M059J (cell line): ENCODE results near the gene DNASE1L1. TPM values are rescaled to one million over a fixed set of nuclear protein-coding genes. Genes with fewer than 3 reads are reported as not detected.

Experiments
- DNase-seq: peaks from one replicate; pipeline ENCODE4 v3.0.0-alpha.2; 2012; ENCODE audit warnings: low read depth
- total RNA-seq: library from RNA; depleted of rRNA; stranded (reverse); fragments of >200 nt; shearing (Covaris generic); gene quantifications from 2 replicates; pipeline ENCODE4 v1.2.3, GENCODE V29; 2014

The DNASE1L1 gene
- total RNA-seq, 1 experiment from 2014 or later = 65.3 TPM

DNA sequence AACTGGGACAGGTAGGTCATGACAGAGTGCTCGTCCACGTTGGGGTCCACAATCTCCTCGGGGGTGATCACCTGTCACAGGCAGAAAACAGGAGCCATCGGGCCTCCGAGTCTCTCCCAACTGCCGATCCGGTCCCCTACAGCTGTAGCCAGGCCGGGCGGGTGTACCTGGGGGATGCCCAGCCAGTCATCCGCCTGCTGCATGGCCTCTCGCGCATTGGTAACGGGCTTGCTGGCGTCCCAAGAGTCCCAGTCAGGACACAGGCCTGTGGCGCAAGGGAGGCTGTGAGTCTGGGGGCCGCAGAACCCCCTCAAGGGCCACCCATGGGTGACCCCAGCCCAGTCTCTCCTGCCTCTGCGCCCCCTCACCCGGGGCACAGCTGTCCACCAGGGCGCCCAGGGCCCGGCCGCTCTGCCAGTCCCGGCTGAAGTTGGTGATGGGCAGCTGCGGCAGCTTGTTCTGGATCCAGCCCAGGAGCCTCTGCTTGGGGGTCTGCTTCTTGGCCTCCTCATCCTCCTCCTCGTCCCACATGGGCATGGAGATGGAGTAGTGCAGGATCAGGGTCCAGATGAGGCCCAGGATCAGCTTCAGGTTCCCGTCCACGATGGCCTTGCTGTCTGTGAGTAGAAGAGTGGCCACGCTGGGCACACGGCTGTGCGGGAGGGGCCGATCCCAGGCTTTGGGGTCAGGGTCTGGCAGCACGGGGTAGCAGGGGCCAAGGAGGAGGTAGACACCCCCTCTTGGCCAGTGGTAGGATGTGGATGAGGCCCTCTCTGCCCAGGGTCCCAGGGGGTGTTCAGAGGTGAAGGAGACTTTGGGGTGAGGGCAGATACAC, 41.4 kb downstream of the DNASE1L1 start:
- DNase-seq = no peak

DNA sequence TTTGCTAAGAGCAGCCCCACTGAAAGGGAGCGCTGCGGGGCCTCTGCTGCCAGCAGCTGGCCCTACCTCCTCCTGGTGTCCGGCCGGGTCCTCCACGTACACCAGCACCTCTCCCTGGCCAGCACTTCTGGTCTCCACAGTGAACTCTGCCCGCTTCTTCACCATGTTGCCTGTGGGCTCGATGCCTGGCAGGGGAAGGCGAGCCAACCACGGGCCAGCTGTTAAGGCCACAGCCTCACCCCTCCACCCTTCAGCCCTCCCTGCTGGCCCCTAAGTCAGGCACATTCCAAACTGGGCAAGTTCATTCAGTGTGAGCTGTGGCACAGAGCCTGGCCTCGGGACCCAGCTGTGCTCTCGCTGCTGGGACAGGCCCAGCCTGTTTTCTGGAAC, 42.4 kb downstream of the DNASE1L1 start:
- DNase-seq = no peak

DNA sequence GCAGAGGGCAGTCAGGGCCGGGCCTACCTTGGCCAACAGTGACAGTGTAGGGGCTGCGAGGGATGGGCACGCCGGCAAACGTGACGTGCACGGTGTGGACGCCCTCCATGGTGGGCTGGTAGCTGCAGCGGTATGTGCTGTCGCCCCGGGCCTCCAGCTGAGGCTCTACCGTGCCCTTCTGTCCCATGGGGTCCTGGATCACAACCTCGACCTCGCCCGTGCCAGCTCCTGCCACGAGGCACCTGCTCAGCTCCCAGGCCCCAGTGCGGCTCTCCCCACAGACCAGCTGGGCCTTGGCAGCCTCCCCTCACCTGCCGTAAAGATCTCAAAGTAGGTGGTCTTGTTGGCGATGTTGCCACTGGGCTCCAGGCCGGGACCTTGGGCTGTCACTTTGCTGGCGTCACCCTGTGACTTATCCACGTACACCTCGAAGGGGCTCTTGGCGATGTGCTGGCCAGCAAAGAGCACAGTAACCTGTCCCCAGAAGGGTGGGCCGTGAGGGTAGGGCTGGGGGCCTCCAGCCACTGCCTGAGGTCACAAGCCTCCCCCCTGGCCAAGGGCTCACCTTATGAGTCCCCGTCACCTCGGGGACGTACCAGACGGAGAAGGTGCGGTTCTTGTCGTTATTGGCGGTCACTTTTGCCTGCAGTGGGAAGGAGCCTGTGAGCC, 42.9 kb downstream of the DNASE1L1 start:
- no peak for DNase-seq

DNA sequence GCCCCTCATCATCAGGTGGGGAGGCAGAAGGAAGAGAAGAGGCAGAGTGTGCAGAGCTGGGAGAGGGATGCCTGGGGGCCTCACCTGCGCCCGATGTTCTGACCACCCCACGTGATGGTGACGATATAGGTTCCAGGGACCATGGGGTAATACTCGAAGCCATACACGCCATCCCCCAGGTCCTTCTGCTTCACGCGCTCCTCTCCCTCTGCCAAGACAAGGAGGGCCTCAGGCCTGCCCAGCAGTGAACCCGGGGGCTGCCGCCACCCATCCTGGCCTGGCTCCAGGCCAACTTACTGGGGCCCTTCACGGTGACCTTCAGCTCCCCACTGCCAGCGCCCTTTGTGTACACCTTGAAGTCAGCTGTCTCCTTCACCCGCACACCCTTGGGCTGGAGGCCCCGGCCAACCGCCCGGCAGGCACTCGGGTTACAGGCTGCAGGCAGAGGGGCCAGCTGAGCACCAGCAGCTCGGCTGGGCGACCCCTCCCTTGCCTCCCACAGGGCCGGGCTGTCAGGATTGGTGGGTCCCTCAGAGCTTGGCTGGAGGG, 43.9 kb downstream of the DNASE1L1 start:
- DNase-seq = no peak

DNA sequence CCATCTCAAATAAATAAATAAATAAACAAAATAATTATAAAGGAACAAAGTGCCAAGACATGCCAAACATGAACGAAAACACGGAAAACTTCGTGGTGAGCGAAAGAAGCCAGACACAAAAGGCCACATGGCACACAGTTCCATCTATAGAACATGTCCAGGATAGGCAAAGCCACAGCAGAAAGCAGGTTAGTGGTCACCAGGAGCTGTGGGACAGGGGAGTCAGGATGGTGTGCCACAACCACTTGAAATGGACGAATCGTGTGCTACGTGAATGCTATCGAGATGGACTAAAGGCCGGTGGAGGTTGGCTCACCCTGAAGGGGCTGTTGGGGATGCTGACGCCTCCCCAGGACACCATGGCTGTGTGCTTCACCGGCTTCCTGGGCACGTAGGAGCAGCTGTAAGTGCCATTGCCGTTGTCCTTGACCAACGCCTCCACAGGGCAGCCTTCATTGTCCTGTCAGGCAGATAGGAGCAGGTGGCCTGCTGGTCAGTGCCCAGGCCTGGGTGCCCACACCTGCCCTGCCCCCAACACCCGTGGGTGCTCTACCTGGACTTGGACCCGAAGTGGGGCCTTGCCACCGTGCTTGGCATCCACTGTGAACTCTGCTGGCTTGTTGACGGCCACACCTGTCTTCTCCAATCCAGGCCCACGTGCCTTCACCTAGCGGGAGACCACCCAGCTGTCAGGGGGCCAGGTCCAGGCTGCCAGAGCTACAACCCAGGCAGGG, 45.2 kb downstream of the DNASE1L1 start:
- no peak for DNase-seq

DNA sequence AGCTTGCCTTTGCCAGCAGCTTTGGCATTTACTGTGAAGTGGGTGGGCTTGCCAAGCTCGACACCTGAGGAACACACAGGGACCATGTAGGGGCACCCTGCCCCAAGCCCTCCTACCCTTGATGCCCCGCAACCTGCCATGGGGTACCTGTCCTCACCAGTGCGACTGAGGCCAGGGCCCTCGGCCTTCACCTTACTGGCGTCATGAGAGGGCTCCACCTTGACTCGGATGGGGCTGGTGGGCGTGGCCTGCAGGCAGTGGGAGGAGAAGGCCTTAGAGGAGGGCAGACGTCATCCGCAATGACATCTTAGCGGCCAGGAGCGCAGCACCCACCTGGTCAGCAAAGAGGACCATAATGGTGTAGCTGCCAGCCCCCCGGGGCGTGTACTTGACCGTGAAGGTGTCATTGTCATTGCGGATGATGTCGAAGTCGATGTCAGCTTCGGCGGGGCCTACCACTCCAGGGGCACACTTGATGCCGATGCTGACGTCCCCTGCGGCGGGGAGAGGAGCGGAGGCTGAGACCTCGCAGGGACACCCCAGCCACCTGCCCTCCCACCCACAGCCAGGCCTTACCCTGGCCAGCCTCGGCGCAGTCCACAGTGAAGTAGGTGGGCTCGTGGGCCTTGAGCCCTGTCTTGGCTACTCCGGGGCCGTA, 46.8 kb downstream of the DNASE1L1 start:
- DNase-seq = no peak

DNA sequence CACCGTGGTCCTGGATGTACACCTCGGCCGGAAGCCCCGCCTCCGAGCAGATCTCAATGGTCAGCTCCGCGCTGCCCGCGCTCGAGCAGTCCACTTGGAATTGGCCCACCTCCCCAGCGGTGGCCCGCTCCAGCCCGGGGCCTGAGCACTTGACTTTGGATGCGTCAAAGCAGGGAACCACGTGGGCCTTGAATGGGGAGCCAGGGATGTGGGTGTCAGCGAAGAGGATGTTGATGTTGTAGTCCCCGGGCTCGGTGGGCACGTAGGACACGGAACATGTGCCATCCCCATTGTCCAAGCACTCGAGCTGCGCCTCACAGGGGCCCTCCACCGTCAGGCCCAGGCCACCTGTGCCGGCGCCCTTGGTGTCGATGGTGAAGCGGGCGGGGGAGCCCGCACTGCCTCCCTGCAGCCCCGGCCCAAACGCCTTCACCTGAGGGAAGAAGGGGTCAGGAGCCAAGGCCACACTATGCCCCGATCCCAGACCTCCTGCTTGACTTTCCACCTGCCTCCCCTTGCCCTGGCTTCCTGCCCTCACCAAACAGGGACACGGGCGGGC, 48.8 kb downstream of the DNASE1L1 start:
- DNase-seq = no peak

DNA sequence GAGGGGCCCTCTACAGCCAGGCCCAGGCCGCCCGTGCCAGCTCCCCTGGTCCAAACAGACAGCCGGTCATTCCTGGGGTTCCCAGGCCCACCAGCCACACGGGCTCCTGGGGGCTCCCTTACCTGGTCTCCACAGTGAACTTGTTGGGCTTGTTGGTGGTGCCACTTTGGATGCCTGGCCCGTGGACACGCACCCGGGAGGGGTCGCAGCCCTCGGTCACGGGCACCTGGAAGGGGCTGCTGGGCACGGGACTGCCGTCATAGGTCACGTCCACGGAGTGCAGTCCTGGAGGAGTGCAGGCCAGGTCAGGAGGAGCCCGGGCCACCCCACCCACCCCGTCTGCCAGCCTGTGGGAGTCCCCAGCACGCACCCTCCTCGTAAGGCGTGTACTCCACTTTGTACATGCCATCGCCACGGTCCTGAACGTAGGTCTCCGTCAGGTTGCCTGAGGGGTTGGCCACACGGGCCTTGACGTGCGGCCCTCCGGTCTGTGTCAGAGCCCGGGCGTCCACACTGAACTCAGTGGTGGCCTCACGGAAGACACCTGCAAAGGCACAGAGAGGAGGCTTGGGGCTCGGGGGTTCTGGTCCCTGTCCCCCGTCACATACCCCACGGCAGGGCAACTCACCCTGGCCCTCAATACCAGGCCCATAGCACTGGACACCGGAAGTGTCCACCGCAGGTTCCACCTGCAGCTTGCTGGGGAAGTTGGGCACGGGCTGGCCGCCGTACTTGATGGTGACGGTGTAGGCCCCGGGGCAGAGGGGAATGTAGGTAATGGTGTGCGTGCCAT, 49.5 kb downstream of the DNASE1L1 start:
- DNase-seq = no peak

DNA sequence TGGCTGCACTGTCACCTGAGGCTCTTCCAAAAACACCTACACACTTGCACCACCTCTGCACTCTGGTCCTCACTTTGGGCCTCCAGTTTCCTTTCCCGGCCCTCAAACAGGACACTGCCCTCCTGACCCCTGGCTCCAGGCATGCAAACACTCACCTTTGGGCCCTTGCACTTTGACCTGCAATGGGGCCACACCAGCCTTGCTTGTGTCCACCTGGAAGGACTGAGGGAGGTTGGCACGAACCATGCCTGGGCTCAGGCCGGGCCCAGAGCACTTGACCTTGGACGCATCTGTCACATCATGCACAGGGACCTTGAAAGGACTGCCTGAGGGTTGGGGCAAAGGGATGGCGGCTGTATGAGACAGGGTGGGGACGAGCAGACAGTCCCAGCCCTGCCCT, 50.2 kb downstream of the DNASE1L1 start:
- DNase-seq = no peak

DNA sequence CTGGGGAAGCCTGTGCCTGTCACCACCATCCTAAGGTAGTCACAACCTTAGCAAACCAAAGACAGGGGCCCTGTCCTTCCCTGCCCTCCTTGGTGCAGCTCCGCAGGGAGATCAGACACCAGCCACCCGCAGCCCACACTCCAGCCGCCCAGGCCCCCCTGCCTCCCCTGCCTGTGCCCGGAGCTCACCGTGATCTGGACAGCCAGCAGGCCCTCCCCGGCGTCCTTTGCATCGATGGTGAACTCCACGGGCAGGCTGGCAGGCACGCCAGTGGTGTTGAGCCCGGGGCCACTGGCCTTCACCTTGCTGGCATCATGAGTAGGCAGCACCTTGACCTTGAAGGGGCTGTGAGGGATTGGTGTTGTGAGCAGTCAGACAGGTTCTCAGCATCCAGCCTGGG, 51.0 kb downstream of the DNASE1L1 start:
- no peak for DNase-seq

DNA sequence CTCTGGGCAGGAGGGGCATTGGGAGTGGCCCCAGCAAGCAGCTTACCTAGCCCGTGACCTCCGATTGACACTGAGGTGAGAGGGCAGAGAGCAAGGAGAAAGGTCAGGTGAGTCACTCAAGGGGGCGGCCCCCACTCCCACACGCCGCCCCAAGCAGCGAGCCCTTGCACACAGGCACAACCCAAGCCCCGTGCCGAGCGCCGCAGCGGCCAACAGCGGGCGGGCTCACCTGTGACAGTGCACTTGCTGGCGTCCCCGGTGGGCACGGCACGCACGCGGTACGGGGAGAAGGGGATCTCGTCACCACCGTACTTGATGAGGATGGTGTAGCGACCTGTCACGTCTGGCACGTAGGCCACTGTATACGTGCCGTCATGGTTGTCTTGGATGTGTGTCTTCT, 51.8 kb downstream of the DNASE1L1 start:
- DNase-seq = peak; percentile 1

DNA sequence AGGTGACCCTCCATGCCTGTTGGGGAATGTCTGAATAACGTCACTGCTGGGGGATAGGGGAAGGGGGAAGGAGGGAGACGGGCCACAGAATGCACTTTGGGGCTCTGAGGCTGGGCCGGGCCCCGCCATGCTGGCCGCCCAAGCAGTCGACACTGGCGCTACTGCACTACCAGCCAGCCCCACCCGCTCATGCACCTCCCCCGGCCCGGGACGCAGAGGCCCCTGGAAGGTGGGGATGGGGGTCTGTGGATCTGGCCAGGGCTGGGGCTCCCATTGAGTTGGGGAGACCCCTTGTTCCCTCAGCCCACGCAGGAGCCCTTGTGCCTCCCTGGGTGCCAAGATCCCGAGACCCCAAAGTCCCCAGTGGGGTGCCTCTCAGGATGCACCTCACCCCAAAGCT, 52.5 kb downstream of the DNASE1L1 start:
- no peak for DNase-seq

DNA sequence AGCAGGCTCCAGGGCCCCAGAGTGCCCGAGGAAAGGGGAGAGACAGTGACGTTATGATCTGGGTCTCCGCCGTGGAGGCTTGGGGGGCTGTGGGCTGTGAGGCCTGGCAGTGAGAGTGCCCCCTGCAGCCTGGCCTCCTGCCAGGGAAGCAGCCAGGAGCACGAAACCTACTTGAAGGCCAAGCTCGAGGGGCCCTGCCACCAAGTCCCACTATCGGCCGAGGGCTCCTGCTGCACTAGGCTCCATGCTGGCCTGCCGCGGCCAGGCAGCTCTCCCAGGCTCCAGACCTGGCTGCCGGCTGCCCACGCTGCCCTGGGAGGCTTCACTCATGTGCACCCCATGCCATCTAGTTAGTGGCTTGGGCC, 53.3 kb downstream of the DNASE1L1 start:
- no peak for DNase-seq

DNA sequence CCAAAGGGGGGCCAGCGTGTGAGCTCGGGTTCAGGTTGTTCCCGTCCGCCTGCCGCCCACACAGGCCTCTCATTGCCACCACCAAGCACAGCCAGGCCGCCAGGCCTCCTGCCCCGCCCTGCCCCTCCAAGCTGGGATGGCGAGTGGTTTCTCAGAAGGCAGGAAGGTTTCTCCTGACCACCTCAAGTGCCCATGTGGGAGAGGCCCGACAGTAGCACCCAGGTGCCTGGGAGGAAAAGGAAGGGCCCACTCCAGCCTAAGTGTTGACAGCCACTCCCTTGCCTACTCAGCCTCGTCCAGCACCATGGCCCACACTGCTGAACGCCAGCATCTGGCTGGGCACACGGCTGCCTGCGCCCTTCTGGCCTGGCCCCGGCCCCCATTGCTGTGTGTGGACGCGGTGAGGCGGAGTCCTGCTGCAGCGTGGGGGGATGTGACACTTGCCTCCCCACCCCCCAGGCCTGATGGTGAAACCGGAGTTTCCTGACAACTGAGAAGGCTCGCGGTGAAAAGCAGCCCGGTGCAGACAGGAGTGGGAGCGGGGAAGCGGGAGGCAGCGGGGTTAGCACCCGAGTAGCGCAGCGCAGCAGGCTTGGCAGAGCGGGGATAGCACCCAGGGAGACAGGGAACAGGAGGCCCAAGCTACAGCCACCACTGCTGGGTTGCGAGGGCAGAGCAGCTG, 53.8 kb downstream of the DNASE1L1 start:
- DNase-seq = no peak

DNA sequence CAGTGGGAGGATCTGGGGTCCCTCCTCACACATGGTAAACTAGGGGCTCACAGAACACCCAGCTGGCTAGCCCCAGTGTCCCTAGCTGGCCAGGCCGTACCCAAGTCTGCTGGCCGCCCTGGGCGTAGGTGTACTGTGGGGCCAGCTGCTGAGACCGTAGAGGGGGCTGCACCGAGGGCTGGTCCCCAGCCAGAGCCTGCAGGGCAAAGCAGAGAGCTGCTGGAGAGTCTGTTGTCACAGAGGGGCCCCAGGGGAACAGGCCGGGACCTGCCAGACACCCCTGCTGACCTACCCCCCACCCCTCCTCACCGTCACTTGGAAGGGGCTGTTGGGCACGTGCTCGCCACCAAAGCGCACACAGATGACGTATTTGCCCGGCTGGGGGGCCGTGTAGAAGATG, 54.5 kb downstream of the DNASE1L1 start:
- DNase-seq = no peak

DNA sequence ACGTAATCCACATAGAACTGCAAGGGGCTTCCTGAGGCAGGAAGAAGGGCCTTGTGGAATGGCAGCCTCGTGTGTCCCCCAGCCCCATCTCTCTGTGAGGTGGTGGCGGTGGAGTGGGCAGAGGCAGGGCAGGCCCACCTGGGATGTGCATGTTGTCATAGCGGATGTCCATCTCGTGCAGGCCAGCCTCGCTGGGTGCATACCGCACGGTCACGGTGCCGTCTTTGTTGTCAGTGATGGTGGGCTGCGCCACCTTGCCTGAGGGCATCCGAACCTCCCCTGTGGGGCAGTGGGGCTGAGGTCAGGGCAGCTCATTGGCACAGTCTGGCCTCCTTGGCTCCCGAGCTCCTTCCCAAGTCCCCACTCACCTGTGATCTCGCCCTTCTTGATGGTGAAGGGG, 55.0 kb downstream of the DNASE1L1 start:
- DNase-seq = no peak

DNA sequence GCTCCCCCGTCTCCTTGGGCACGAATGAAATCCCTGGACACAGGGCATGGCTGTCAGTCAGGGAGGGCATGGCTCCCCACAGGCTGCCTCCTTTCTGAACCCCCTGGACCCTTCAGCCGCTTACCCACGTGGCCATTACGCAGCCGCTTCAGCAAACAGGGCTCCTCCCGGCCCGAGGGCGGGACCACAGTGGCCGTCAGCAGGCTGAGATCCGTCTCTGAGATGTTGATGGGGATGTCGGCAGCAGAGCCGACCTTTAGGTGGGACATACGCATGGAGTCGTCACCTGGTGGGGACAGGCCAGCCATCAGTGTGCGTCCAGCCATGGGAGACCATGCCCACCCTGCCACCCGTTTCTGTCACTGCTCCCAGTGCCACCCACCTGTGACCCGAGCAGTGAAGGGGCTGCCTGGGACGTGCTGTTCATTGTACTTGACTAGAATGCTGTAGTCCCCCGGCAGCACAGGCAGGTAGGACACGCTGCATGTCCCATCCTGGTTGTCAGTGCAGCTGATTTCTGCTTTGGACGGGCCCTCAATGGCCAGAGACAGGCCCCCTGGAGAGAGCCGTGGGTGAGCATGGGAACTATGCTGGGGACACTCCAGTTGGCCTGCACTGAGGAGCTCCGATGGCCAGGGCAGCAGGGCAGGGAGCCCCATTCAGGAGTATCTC, 55.7 kb downstream of the DNASE1L1 start:
- DNase-seq = no peak

DNA sequence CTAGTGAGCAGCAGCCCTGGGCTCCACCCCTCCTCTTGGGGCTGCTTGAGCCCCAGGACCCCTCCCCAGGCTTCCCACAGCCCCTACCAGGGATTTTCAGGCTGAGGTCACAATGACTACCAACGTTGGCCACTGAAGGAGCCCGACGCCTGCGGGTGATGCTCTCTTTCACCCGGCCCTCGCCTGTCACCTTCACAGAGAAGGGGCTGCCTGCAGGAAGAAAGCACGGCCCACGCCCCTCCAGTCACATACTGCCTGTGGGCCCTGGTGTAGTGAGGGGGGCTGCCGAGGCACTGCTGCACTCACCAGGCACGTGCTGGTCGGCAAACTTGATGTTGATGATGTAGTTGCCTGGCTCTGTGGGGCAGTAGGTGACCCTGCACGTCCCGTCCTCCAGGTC, 56.6 kb downstream of the DNASE1L1 start:
- no peak for DNase-seq

DNA sequence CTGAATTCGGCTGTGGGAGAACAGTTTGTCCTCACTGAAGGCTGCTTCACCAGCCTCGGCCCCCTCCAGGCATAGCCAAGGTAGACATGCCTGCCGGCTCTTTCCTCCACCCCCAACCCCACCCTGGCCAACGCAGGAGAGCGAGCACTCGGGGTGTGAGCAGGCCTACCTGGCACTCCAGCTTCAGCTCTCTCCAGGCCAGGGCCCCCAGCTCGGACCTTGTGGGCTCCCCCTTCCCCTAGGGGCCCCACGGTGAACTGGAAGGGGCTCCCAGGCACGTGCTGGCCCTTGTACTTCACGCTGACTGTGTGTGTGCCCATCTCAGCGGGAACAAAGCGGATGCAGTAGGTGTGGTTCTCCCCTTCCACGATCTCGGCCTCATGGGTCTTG, 57.0 kb downstream of the DNASE1L1 start:
- no peak for DNase-seq
